ENCODE data around the gene FAF1. TPM values are rescaled to one million over a fixed set of nuclear protein-coding genes. Genes with fewer than 3 reads are reported as not detected.
A peak's percentile ranks its signal among the peaks of the same experiment; 100 is the strongest.

The FAF1 gene
- total RNA-seq, 1 experiment from 2014 or later = 73.2 TPM

DNA sequence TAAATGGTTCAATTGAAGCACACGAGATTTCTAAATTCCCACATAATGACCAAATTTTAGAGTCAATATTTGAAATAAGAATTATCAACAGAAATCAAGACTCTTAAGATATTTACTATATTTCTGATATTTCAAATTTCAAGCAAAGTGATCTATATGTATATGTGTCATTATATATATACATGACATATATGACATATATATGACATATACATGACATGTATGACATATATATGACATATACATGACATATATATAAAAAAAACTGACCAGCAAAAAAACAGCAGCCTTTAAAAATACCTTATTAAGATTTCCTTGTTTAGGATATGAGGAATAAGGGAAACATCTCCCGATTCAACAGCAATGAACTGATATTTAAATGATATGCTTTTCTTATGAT is 266.2 kb downstream of the FAF1 start:
- H3K27me3 ChIP-seq (ENCODE audit: insufficient read depth, low read length) = no peaks in the 10 kb centered on the region
- no peak for DNase-seq (ENCODE audit: low read depth, low spot score)
- H3K4me3 ChIP-seq (replicated peaks in 1 of 2; ENCODE audit: low read depth in 1 of 2, low read length in 2 of 2) = no peak overlapping the region
- no peak for TF ChIP-seq REST (IDR thresholded peaks at IDR 0.05; ENCODE audit: low read depth)
- no peak for TF ChIP-seq CBX3 (IDR thresholded peaks at IDR 0.05; ENCODE audit: low read depth)
- H3K4me2 ChIP-seq (ENCODE audit: low read length) = no peak overlapping the region
- ChIA-PET POLR2A (no interaction called here), RAD21 (ENCODE audit: low non-redundant PET in 1 of 2, low total read pairs in 2 of 2, uncharacterized antibody in 2 of 2, unreplicated experiment in 2 of 2) (no interaction called here), CTCF (no interaction called here)
- no peaks in the 10 kb centered on the region for H3K9me2 ChIP-seq (ENCODE audit: insufficient read depth)
- H4K20me1 ChIP-seq (ENCODE audit: insufficient read depth) = no peaks in the 10 kb centered on the region
- no peaks in the 10 kb centered on the region for H3K9me3 ChIP-seq (ENCODE audit: control insufficient read depth in 1 of 2, insufficient read depth in 1 of 2, low read depth in 1 of 2, low read length in 2 of 2)
- no peak overlapping the region for H3K27ac ChIP-seq (ENCODE audit: low read depth, low read length)
- no peak for ATAC-seq
- no TSS peak for BruUV-seq (replicated peaks)
- no peak overlapping the region for H3K9ac ChIP-seq (ENCODE audit: low read length)
- no peak overlapping the region for H2AFZ ChIP-seq (ENCODE audit: low read depth, low read length, poor library complexity, severe bottlenecking)
- H3K36me3 ChIP-seq (ENCODE audit: control insufficient read depth in 1 of 2, insufficient read depth in 2 of 2, low read length in 2 of 2) = no peaks in the 10 kb centered on the region
- no peaks in the 10 kb centered on the region for H3K4me1 ChIP-seq (ENCODE audit: control insufficient read depth in 1 of 2, insufficient read depth in 2 of 2, low read length in 2 of 2)
- H3K79me2 ChIP-seq (ENCODE audit: insufficient read depth, low read length) = no peaks in the 10 kb centered on the region
- intact Hi-C loops (cut with micrococcal nuclease) = no loop called here

DNA sequence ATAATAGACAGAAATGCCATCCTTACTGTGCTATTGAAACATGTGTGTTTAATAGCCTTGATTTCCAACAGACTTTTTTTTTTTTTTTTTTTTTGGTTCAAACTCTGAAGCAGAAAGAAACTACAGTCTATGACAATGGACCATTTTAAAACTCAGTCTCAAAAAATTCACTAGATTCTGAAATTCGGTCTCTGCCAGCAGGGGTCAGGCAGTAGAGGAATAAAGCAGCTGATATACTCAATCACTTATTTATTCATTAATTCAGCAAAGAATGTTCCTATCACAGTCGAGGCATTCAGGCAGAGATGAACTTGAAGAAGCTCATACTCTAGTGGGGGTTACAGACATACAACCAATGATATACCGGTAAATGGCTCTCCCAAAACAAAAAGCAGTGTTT is 275.9 kb downstream of the FAF1 start:
- TF ChIP-seq SP1 (IDR thresholded peaks at IDR 0.05; ENCODE audit: low read depth) (no peak), POLR2AphosphoS5 (IDR thresholded peaks at IDR 0.05; ENCODE audit: low read depth, low read length) (no peak), JUND (IDR thresholded peaks at IDR 0.05) (no peak), CTCF (IDR thresholded peaks at IDR 0.05 in 2 of 3, conservative IDR thresholded peaks at IDR 0.05 in 1 of 3; ENCODE audit: borderline replicate concordance in 1 of 3, insufficient read depth in 1 of 3, low read depth in 2 of 3, low read length in 2 of 3) (peak in 1 of 3 experiments; percentile 38; a peak in 2 of 6 replicates)
- H3K27me3 ChIP-seq (ENCODE audit: insufficient read depth, low read length) = no peaks in the 10 kb centered on the region
- H3K9ac ChIP-seq (ENCODE audit: low read length) = no peak overlapping the region
- H3K79me2 ChIP-seq (ENCODE audit: insufficient read depth, low read length) = no peaks in the 10 kb centered on the region
- DNase-seq (ENCODE audit: low read depth, low spot score) (no peak), ATAC-seq (no peak)
- intact Hi-C loops (cut with micrococcal nuclease) = no loop called here
- H3K9me2 ChIP-seq (ENCODE audit: insufficient read depth) = no peaks in the 10 kb centered on the region
- ChIA-PET RAD21 (ENCODE audit: low non-redundant PET in 1 of 2, low total read pairs in 2 of 2, uncharacterized antibody in 2 of 2, unreplicated experiment in 2 of 2) (interaction anchor here in 1 of 2 experiments (0.7 kb wide), 1 partner anchor 431 kb away, joined by 5 read pairs; no protein-coding TSS in a partner anchor), POLR2A (no interaction called here), CTCF (interaction anchor here (0.7 to 1.2 kb wide), 3 partner anchors 13 to 30 kb away, joined by 3 to 5 read pairs (median 4); no protein-coding TSS in a partner anchor)
- H3K4me3 ChIP-seq (replicated peaks in 1 of 2; ENCODE audit: low read depth in 1 of 2, low read length in 2 of 2) = no peak overlapping the region
- no peak overlapping the region for H3K27ac ChIP-seq (ENCODE audit: low read depth, low read length)
- H2AFZ ChIP-seq (ENCODE audit: low read depth, low read length, poor library complexity, severe bottlenecking) = no peak overlapping the region
- no peaks in the 10 kb centered on the region for H3K36me3 ChIP-seq (ENCODE audit: control insufficient read depth in 1 of 2, insufficient read depth in 2 of 2, low read length in 2 of 2)
- H3K4me2 ChIP-seq (ENCODE audit: low read length) = no peak overlapping the region
- no TSS peak for BruUV-seq (replicated peaks)
- H4K20me1 ChIP-seq (ENCODE audit: insufficient read depth) = no peaks in the 10 kb centered on the region
- no peaks in the 10 kb centered on the region for H3K9me3 ChIP-seq (ENCODE audit: control insufficient read depth in 1 of 2, insufficient read depth in 1 of 2, low read depth in 1 of 2, low read length in 2 of 2)
- peaks cover 5 to 13% of the 10 kb centered on the region in 2 experiments; a peak in 2 of 4 replicates for H3K4me1 ChIP-seq (ENCODE audit: control insufficient read depth in 1 of 2, insufficient read depth in 2 of 2, low read length in 2 of 2)
